HAP-1 (cell line): ENCODE results near the gene SEMA4D.

Source experiments
- DNase-seq, 2 experiments: peaks; one replicate each; pipeline ENCODE4 v3.0.0-alpha.2; 2016 to 2020; ENCODE audit warnings: low spot score in 2 of 2
- H3K27me3 ChIP-seq: fragments of 250-450 bp; sonication (Bioruptor Pico); 2 replicates; pipeline ENCODE4 v1.5.1; 2020; ENCODE audit warnings: low read depth, mild to moderate bottlenecking, moderate library complexity
- H3K36me3 ChIP-seq: fragments of 250-450 bp; sonication (Bioruptor Pico); replicated peaks from 2 replicates; pipeline ENCODE4 v1.5.1; 2020; ENCODE audit warnings: mild to moderate bottlenecking
- H3K4me1 ChIP-seq: fragments of 250-450 bp; sonication (Bioruptor Pico); 2 replicates; pipeline ENCODE4 v1.5.1; 2020; ENCODE audit warnings: mild to moderate bottlenecking
- H3K4me3 ChIP-seq: fragments of 250-450 bp; sonication (Bioruptor Pico); 2 replicates; pipeline ENCODE4 v1.5.1; 2020; ENCODE audit warnings: mild to moderate bottlenecking, moderate library complexity
- H3K9me3 ChIP-seq: fragments of 250-450 bp; sonication (Bioruptor Pico); 2 replicates; pipeline ENCODE4 v1.5.1; 2020; ENCODE audit warnings: mild to moderate bottlenecking, moderate library complexity
- in situ Hi-C: fragments of 300-500 bp; cut with MboI; formaldehyde crosslinking; loops from 3 replicates; pipeline ENCODE4 v1.14.3; 2020; ENCODE audit warnings: low sequenced_read_pairs, inconsistent platforms, mixed read lengths

The SEMA4D gene

DNA sequence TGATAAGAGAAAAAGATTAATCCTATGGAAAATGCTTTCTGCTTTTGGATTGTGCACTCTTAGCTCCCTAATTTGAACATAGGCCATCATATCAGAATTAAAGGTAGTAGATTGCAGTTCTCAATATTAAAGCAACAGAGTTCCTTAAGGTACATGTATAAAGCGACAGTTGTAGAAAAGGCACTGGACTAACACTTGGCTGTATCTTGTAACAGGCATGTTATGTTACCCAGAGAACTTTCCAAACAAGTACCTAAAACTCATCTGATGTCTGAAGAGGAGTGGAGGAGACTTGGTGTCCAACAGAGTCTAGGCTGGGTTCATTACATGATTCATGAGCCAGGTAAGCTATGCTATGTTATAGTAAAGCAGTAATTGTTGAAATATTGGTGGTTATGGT, 183.0 kb downstream of the SEMA4D start:
- Histone ChIP-seq H3K27me3 (no peaks in the 10 kb centered on the region), H3K36me3 (peaks cover 60% of the 10 kb centered on the region), H3K4me3 (peak overlapping the region; percentile 85), H3K9me3 (no peaks in the 10 kb centered on the region), H3K4me1 (peaks cover 42% of the 10 kb centered on the region)
- in situ Hi-C loops = loop anchor here (25.0 kb wide), 1 partner anchor 347 kb away; no protein-coding TSS in a partner anchor
- no peak for DNase-seq

DNA sequence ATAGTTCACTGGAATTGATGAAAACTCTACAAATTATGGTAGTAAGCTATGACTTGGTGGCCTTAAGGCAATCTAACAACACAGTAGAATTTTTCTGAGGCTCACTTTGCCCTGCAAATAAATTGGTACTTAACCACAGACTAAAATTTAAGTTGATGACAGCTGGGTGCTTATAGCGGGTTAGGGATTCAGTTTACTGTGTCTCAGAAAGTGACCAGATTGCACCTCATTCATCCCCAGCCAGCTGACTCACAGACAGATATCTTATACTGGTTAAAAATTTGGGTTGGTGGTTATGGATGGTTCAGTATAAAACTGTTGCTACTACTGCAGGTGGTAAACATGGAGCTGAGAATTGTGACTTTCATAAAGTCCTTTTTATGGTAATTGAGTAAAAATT, 184.1 kb downstream of the SEMA4D start:
- H3K4me1 ChIP-seq = peaks cover 42% of the 10 kb centered on the region

DNA sequence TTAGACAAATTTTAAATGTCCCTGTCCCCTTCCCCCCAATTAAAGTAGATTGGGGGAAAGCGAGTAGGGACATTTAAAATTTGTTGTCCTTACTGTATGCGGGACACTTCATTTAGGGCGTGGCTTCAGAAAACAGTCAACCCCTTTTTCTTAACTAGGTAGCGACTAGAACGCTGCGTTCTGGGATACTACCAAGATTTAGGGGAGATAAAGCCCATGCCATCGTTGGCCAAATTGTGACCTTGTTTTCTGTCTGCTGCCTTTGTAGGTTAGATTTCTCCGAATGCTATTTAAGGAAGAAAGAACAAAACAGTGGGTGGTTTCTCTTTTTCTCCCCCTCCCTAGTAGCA, 185.7 kb downstream of the SEMA4D start:
- Histone ChIP-seq H3K9me3 (no peaks in the 10 kb centered on the region), H3K4me1 (peaks cover 39% of the 10 kb centered on the region), H3K4me3 (peak overlapping the region; percentile 85), H3K36me3 (peaks cover 53% of the 10 kb centered on the region), H3K27me3 (no peaks in the 10 kb centered on the region)
- in situ Hi-C loops = loop anchor here (25.0 kb wide), 1 partner anchor 350 kb away; no protein-coding TSS in a partner anchor
- peak; percentile 30 to 31 for DNase-seq

More for the DNA sequence above, 184.1 kb downstream of the SEMA4D start:
- H3K27me3 ChIP-seq = no peaks in the 10 kb centered on the region
- in situ Hi-C loops = loop anchor here (25.0 kb wide), 1 partner anchor 348 kb away; no protein-coding TSS in a partner anchor
- peak overlapping the region; percentile 85 for H3K4me3 ChIP-seq
- peaks cover 60% of the 10 kb centered on the region for H3K36me3 ChIP-seq
- DNase-seq = no peak
- H3K9me3 ChIP-seq = no peaks in the 10 kb centered on the region

DNA sequence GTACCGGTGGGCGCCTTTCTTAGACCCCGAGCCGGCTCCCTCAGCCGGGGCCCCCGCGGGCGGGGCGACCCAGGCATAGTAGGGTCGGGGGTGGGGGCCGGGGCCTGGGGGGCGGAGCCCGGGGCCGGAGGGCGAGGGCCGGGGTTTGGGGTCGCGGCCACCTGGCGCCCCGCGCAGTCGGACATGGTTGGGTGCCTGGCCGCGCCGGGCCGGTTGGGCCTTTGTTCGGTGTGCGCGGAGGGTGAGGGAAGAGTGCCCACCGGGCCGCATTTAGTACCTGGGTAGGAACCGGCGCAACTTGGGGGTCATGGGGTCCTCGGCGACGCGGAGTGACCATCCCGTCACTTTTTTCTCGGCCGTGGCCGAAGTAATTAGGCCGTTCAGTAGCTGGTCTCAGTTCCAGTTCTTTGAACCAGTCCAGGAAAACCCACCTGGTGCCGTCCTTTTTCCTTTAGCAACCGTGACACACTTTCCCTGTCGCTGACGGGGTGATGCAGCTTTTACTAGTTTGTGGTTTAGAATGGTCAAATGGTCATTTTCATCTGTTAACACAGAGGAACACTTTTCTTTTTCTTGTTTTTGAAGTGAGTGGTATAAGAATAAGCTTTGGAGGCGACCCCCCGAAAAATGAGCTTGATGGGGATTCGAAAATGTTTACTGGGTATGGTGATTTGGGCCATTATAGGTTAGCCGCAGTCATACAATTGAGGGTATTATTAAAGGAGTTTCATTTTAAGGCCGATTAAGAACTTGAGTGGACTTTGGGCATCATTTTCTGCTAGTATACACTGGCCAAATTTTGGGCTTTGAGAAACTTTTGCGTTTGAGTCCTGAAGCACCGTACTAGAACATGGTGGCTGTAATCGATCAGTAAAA, 186.3 kb downstream of the SEMA4D start:
- in situ Hi-C loops = loop anchor here (25.0 kb wide), 1 partner anchor 351 kb away; no protein-coding TSS in a partner anchor

More for the DNA sequence above, 186.3 kb downstream of the SEMA4D start:
- no peaks in the 10 kb centered on the region for H3K9me3 ChIP-seq
- H3K27me3 ChIP-seq = no peaks in the 10 kb centered on the region
- H3K4me1 ChIP-seq = peaks cover 34% of the 10 kb centered on the region
- H3K36me3 ChIP-seq = peaks cover 47% of the 10 kb centered on the region
- H3K4me3 ChIP-seq = peak overlapping the region; percentile 85
- DNase-seq = peak in 1 of 2 experiments; percentile 39
